ENCODE results near the gene MICB. TPM values are rescaled to one million over a fixed set of nuclear protein-coding genes. Genes with fewer than 3 reads are reported as not detected.
"Not testable (repeated sequence)": the region's sequence is repeated elsewhere in the genome, so short reads cannot be mapped to it uniquely, and the experiment has no call there.

MICB gene
- total and polyA plus RNA-seq, 9 donors = 0.48 to 10.6 (median 1.3) TPM

GRCh38 chr6:31483392-31483791, 14.6 kb upstream of the MICB start:
- 49 to 67% (median 59%) methylated on average over 2 of the region's 2 CpGs for WGBS, 3 donors
- TF ChIP-seq EP300 (IDR thresholded peaks at IDR 0.05) (no peak), POLR2A (IDR thresholded peaks at IDR 0.05) (no peak), CTCF (IDR thresholded peaks at IDR 0.05) (no peak)

GRCh38 chr6:31485055-31485454, 12.9 kb upstream of the MICB start:
- 53 to 92% (median 84%) methylated on average over 1 of the region's 1 CpG for WGBS, 3 donors
- H3K4me3 ChIP-seq = no peak overlapping the region
- no peaks in the 10 kb centered on the region for H3K27me3 ChIP-seq
- intact Hi-C loops (cut with DNase I) = no loop called here
- H3K4me1 ChIP-seq (ENCODE audit: insufficient read depth) = no peaks in the 10 kb centered on the region
- DNase-seq = no peak
- no peaks in the 10 kb centered on the region for H3K36me3 ChIP-seq
- no peak for TF ChIP-seq CTCF (IDR thresholded peaks at IDR 0.05)
- TF ChIP-seq EP300 (IDR thresholded peaks at IDR 0.05) = no peak
- no peak for TF ChIP-seq POLR2A (IDR thresholded peaks at IDR 0.05)
- H3K27ac ChIP-seq = no peak overlapping the region
- no peaks in the 10 kb centered on the region for H3K9me3 ChIP-seq

More at GRCh38 chr6:31483392-31483791, 14.6 kb upstream of the MICB start:
- no peaks in the 10 kb centered on the region for H3K36me3 ChIP-seq
- H3K27ac ChIP-seq = no peak overlapping the region
- H3K27me3 ChIP-seq = no peaks in the 10 kb centered on the region
- intact Hi-C loops (cut with DNase I) = no loop called here
- no peaks in the 10 kb centered on the region for H3K4me1 ChIP-seq (ENCODE audit: insufficient read depth)
- H3K9me3 ChIP-seq = no peaks in the 10 kb centered on the region
- H3K4me3 ChIP-seq = no peak overlapping the region
- DNase-seq = no peak

- H3K27me3 ChIP-seq, H3K27ac ChIP-seq: not testable (repeated sequence)
These were observed 11.7 kb upstream of the MICB start for GRCh38 chr6:31486065-31486837.

GRCh38 chr6:31487674-31488073, 10.3 kb upstream of the MICB start:
- WGBS, 3 donors = 77 to 81% (median 78%) methylated on average over 6 of the region's 6 CpGs
- H3K27ac ChIP-seq; H3K36me3 ChIP-seq; H3K4me1 ChIP-seq (ENCODE audit: insufficient read depth); DNase-seq; intact Hi-C loops (cut with DNase I); H3K4me3 ChIP-seq; H3K9me3 ChIP-seq; H3K27me3 ChIP-seq: not testable (repeated sequence)

More at GRCh38 chr6:31486065-31486837, 11.7 kb upstream of the MICB start:
- H3K36me3 ChIP-seq; H3K9me3 ChIP-seq; H3K4me3 ChIP-seq; intact Hi-C loops (cut with DNase I); DNase-seq; H3K4me1 ChIP-seq (ENCODE audit: insufficient read depth): not testable (repeated sequence)
- 11 to 14% methylated on average over 2 of the region's 9 CpGs; no CpG with 5 or more reads in 1 of the 3 donors for WGBS, 3 donors

GRCh38 chr6:31489086-31489485, 8.9 kb upstream of the MICB start:
- no peak overlapping the region for H3K4me3 ChIP-seq
- DNase-seq = no peak
- no peaks in the 10 kb centered on the region for H3K36me3 ChIP-seq
- WGBS, 3 donors = 62 to 75% (median 64%) methylated on average over 4 of the region's 4 CpGs
- no peaks in the 10 kb centered on the region for H3K4me1 ChIP-seq (ENCODE audit: insufficient read depth)
- H3K9me3 ChIP-seq = no peaks in the 10 kb centered on the region
- intact Hi-C loops (cut with DNase I) = no loop called here
- H3K27ac ChIP-seq = no peak overlapping the region
- TF ChIP-seq POLR2A (IDR thresholded peaks at IDR 0.05) (no peak), EP300 (IDR thresholded peaks at IDR 0.05) (no peak), CTCF (IDR thresholded peaks at IDR 0.05) (no peak)
- H3K27me3 ChIP-seq = no peaks in the 10 kb centered on the region
